Fibroblast of mammary gland (primary cell): ENCODE measurements around the gene SIAH3.
A peak's percentile ranks its signal among the peaks of the same experiment; 100 is the strongest.
"Not testable (repeated sequence)": the region's sequence is repeated elsewhere in the genome, so short reads cannot be mapped to it uniquely, and the experiment has no call there.

Experiments
- DNase-seq: peaks from one replicate; pipeline ENCODE4 v3.0.0-alpha.2; 2010; ENCODE audit warnings: low read depth
- H3K4me3 ChIP-seq: 2 replicates; pipeline ENCODE4 v1.5.1; 2011; ENCODE audit warnings: low read depth, mild to moderate bottlenecking, low read length, moderate library complexity; ENCODE audit not compliant: control insufficient read depth
- TF ChIP-seq, protein P1 (sequence below): conservative IDR thresholded peaks from 2 replicates; pipeline ENCODE4 v1.5.1; 2011; ENCODE audit warnings: low read depth, low read length, inconsistent platforms; ENCODE audit not compliant: control insufficient read depth, insufficient read depth

The SIAH3 gene

GRCh38 chr13:45773236-45773635, 78.3 kb downstream of the SIAH3 start:
- TF ChIP-seq, protein P1, sequence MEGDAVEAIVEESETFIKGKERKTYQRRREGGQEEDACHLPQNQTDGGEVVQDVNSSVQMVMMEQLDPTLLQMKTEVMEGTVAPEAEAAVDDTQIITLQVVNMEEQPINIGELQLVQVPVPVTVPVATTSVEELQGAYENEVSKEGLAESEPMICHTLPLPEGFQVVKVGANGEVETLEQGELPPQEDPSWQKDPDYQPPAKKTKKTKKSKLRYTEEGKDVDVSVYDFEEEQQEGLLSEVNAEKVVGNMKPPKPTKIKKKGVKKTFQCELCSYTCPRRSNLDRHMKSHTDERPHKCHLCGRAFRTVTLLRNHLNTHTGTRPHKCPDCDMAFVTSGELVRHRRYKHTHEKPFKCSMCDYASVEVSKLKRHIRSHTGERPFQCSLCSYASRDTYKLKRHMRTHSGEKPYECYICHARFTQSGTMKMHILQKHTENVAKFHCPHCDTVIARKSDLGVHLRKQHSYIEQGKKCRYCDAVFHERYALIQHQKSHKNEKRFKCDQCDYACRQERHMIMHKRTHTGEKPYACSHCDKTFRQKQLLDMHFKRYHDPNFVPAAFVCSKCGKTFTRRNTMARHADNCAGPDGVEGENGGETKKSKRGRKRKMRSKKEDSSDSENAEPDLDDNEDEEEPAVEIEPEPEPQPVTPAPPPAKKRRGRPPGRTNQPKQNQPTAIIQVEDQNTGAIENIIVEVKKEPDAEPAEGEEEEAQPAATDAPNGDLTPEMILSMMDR: no peak
- no peak overlapping the region for H3K4me3 ChIP-seq
- DNase-seq: peak; percentile 16

DNA sequence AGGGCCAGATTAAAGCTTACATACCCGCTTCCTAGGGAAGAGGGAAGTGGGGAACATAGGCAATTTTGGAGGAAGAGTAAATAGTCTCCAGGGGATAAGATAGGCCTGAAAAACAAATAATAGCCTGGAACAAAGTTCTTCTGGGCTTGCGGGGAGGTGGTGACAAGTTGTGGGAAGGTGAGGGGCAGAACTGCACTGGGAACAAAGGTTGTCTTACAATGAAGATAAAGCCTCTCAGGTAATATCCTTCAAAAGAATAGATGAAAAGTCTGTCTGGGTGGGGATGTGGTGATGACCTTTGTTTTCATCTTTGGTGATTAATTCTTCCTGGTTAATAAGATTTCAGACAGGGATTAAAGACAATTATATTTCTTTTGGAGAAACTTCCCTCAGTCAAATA, 80.7 kb downstream of the SIAH3 start:
- no peak overlapping the region for H3K4me3 ChIP-seq
- TF ChIP-seq, protein P1: no peak
- no peak for DNase-seq

DNA sequence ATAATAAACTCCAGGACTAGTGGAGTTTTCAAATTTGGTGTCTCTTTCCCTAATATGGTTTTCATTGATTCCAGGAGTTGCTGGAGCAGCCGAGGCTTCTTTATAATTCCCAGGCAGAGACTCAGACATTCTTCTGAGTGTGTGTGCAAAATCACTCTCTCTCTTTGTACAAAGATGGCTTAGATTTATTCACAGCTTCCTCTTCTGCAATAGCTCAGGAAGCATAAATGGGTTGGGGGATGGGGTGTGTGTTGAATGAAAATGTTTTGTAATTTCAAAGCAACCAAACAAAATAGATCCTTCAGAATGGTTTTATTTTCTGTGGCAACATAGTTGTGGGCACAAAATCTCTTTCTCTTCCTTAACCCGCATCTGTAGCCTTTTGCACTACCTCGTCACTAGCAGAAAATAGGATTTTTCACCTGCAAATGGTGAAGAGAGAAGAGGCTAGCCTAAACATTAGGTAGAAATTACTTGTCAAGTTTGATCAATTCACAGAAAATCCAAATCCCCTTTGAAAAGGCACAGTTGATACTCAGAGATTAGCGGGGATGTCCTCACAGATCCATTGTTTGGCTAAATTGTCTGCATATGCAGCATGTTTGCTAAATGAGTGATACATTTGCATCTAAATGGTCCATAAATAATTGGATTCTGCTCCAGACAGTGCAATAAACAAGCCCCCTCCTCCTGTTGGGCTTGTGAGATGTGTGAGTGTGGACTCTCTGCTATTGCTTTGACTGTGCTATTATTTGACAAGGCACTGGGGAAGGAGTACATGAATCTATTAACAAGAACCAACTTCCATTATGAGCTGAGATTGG, 82.7 kb downstream of the SIAH3 start:
- TF ChIP-seq, protein P1: no peak
- DNase-seq: no peak
- no peak overlapping the region for H3K4me3 ChIP-seq

DNA sequence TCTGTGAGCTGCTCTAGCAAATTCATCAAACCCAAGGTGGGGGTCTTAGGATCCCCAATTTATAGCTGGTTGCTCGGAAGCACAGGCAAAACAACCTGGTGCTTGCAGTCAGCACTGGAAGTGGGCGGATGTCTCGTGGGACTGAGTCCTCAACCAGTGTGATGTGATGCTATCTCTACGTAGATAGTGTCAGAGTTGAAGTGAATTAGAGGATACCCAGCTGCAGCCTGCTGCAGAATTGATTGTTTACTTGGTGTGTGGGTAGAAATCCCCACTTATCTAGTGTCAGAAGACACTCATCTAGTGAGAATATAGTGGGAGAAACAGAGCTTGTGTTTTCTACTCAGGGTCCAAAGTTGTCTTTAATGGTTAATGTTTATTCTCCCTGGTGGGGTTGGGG, 86.1 kb downstream of the SIAH3 start:
- no peak for DNase-seq
- H3K4me3 ChIP-seq: no peak overlapping the region
- TF ChIP-seq, protein P1: no peak

- DNase-seq: no peak
- TF ChIP-seq, protein P1: no peak
- no peak overlapping the region for H3K4me3 ChIP-seq
These were observed 88.1 kb downstream of the SIAH3 start for GRCh38 chr13:45763419-45763818.

DNA sequence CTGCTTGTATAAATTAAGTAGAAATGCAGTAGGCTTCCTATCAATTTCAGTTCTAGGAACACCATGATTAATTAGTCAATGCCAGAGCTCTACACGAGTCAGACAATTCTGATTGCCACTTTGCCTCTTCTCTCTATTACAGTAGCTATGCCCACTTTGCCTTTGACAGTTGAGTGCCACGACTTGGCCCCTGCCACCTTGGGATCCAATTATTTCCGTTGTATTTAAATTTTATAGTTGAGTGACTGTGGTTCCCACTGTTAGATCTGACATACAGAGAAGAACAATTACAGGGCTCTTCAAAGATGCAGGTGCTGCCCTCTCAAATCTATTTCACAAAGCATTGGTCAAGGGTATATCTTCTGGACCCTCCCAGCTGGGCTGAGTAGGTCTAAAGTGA, 94.0 kb downstream of the SIAH3 start:
- H3K4me3 ChIP-seq, DNase-seq: not testable (repeated sequence)

DNA sequence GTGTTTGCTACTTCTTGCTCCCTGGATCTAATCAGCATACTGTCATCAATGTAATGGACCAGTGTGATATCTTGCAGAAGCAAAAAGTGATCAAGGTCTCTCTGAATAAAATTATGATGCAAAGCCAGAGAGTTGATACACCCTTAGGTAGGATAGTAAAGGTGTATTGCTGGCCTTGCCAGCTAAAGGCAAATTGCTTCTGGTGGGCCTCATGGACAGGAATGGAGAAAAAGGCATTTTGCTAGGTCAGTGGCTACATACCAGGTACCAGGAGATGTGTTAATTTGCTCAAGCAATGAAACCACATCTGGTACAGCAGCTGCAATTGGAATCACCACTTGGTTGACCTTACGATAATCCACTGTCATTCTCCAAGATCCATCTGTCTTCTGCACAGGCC, 95.1 kb downstream of the SIAH3 start:
- not testable (repeated sequence) for H3K4me3 ChIP-seq

DNA sequence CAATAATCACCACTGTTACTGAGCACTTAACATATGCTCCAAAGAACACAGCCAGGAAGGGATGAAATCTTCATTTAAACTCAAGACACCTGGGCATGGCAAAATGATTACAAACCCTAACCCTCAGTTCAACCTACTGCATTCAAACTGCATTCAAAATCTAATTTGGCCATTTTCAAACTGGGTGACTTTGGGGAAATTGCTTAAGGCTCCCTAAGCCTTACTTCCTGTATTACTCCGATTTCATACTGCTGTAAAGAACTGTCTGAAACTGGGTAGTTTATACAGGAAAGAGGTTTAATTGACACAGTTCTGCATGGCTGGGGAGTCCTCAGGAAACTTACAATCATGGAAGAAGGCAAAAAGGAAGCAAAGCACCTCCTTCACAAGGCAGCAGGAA, 99.0 kb downstream of the SIAH3 start:
- TF ChIP-seq, protein P1: no peak
- no peak for DNase-seq
- no peak overlapping the region for H3K4me3 ChIP-seq

More for the DNA sequence above, 95.1 kb downstream of the SIAH3 start:
- not testable (repeated sequence) for DNase-seq
